Ishikawa (cell line): ENCODE measurements around the gene NR3C1.

Experiments
- CEBPB ChIP-seq: IDR thresholded peaks from 2 replicates; pipeline ENCODE4 v1.6.1; 2012
- EGR1 ChIP-seq: IDR thresholded peaks from 2 replicates; pipeline ENCODE4 v1.6.1; 2012
- EP300 ChIP-seq: IDR thresholded peaks from 2 replicates; pipeline ENCODE4 v1.6.1; 2012; ENCODE audit warnings: borderline replicate concordance
- TCF12 ChIP-seq: IDR thresholded peaks from 2 replicates; pipeline ENCODE4 v1.6.1; 2012; ENCODE audit warnings: low read depth
- YY1 ChIP-seq: IDR thresholded peaks from 2 replicates; pipeline ENCODE4 v1.6.1; 2012; ENCODE audit warnings: low read depth
- TF ChIP-seq, protein P1 (sequence below): IDR thresholded peaks from 2 replicates; pipeline ENCODE4 v1.6.1; 2012; ENCODE audit warnings: low read depth, mild to moderate bottlenecking
- TF ChIP-seq, protein P2 (sequence below): IDR thresholded peaks from 2 replicates; pipeline ENCODE4 v1.6.1; 2012

DNA sequence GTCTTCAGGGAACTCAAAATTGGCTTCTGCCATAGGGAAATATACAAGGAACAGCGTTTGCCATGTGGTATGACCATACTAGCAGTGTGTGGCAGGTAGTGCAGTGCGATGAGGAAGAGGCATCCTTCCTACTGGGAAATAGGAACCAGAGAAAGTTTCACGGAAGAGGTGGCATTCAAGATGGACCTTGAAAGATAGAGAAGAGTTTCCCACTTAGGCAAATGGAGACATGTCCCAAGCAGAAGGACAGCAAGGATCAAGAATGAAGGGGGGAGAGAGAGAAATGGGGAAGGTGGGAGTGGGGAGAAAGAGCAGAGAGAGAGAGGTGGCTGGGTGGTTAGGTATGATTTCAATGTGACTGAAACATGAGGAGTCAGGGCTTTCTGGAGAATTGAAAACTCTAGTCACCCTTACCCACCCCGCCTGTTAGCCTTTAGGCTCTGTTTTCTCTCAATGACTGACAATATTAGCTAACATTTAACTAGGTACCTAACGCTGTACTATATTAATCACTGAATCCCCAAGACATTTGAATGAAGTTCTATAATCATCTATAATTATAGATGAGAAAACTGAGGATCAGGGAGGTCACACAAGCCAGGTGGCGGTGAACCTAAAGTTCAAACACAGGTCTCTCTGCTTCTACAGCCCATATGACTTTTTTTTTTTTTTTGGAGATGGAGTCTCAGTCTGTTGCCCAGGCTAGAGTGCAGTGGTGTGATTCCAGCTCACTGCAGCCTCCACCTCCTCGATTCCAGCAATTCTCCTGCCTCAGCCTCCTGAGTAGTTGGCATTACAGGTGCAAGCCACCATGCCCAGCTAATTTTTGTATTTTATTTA, 171.3 kb downstream of the NR3C1 start:
- no peak for TF ChIP-seq EP300
- TF ChIP-seq EGR1 = no peak
- TF ChIP-seq TCF12 = no peak
- TF ChIP-seq, protein P1, sequence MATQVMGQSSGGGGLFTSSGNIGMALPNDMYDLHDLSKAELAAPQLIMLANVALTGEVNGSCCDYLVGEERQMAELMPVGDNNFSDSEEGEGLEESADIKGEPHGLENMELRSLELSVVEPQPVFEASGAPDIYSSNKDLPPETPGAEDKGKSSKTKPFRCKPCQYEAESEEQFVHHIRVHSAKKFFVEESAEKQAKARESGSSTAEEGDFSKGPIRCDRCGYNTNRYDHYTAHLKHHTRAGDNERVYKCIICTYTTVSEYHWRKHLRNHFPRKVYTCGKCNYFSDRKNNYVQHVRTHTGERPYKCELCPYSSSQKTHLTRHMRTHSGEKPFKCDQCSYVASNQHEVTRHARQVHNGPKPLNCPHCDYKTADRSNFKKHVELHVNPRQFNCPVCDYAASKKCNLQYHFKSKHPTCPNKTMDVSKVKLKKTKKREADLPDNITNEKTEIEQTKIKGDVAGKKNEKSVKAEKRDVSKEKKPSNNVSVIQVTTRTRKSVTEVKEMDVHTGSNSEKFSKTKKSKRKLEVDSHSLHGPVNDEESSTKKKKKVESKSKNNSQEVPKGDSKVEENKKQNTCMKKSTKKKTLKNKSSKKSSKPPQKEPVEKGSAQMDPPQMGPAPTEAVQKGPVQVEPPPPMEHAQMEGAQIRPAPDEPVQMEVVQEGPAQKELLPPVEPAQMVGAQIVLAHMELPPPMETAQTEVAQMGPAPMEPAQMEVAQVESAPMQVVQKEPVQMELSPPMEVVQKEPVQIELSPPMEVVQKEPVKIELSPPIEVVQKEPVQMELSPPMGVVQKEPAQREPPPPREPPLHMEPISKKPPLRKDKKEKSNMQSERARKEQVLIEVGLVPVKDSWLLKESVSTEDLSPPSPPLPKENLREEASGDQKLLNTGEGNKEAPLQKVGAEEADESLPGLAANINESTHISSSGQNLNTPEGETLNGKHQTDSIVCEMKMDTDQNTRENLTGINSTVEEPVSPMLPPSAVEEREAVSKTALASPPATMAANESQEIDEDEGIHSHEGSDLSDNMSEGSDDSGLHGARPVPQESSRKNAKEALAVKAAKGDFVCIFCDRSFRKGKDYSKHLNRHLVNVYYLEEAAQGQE = no peak
- TF ChIP-seq CEBPB = no peak
- TF ChIP-seq, protein P2, sequence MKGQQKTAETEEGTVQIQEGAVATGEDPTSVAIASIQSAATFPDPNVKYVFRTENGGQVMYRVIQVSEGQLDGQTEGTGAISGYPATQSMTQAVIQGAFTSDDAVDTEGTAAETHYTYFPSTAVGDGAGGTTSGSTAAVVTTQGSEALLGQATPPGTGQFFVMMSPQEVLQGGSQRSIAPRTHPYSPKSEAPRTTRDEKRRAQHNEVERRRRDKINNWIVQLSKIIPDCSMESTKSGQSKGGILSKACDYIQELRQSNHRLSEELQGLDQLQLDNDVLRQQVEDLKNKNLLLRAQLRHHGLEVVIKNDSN = no peak
- no peak for TF ChIP-seq YY1
